GM12864 (cell line): ENCODE data around the gene INHBB.

Experiments
- DNase-seq: peaks from one replicate; pipeline ENCODE4 v3.0.0-alpha.2; 2011; ENCODE audit warnings: low read depth
- H3K4me3 ChIP-seq: 2 replicates; pipeline ENCODE4 v1.5.1; 2011; ENCODE audit warnings: mild to moderate bottlenecking, low read depth, low read length, control low read depth
- TF ChIP-seq, protein P1 (sequence below): IDR thresholded peaks from 2 replicates; pipeline ENCODE4 v1.5.1; 2011; ENCODE audit warnings: low read depth, mild to moderate bottlenecking, moderate library complexity, low read length, control low read depth, inconsistent platforms; ENCODE audit errors: missing control alignments

Gene INHBB

DNA sequence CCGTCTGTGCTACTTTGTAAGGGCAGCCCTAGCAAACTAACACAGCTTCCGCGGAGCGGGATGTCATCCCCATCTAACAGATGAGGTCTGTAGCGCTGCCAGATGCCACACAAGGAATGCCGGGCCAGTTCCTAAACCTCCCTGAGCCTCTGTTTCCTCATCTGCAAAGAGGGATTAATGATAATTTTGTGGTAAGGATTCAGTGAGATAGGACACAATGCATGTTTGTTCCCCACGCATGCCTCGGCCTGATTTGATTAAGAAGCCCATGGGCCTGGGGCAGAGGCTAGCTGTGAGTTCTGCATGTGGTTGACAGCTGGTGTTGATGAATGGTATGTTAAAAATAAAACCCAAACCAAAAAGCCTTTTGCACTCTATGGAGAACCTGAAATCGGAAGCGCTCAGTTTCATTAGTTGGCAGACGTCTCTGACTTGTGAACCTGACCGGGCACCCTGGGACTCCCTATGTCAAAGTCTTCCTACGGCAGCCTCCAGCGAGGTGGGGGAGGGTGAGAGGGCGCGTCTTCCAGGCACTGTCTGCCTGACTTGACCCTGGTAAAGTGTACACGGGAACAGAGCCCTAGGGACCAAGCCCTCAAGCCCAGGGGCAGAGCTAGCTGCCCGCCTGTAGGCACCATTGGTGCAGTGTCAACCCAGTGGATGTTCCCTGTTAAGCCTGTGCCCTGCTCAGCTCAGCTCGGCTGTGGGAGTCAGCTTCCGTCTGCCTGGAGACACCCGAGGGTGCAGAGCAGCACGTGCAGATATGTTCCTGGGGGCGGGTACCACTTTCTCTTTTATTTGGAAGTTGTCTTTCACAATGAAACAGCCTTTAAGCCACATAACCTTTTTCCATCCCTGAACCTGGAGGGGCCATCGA lies 14.8 kb upstream of the INHBB start:
- H3K4me3 ChIP-seq: no peak overlapping the region
- no peak for DNase-seq
- TF ChIP-seq, protein P1, sequence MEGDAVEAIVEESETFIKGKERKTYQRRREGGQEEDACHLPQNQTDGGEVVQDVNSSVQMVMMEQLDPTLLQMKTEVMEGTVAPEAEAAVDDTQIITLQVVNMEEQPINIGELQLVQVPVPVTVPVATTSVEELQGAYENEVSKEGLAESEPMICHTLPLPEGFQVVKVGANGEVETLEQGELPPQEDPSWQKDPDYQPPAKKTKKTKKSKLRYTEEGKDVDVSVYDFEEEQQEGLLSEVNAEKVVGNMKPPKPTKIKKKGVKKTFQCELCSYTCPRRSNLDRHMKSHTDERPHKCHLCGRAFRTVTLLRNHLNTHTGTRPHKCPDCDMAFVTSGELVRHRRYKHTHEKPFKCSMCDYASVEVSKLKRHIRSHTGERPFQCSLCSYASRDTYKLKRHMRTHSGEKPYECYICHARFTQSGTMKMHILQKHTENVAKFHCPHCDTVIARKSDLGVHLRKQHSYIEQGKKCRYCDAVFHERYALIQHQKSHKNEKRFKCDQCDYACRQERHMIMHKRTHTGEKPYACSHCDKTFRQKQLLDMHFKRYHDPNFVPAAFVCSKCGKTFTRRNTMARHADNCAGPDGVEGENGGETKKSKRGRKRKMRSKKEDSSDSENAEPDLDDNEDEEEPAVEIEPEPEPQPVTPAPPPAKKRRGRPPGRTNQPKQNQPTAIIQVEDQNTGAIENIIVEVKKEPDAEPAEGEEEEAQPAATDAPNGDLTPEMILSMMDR: no peak

DNA sequence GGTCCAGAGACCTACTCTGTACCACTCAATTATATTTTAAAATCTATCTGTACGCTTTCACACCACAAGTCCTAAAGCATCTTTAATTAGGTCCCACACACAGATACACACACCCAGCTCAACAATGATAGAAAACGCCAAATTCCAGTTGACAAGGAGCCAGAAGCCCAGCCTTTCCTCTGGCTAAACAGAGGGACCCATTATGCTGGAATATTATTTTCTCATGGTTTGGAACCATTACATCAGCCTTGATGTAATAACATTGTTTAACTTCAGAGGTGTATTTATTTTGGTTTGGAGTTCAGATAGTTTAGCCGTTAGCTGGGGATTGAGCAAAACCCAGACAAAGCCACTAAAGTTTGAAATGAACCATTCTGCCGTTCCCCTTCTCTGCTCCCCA lies 14.0 kb upstream of the INHBB start:
- no peak for DNase-seq
- no peak overlapping the region for H3K4me3 ChIP-seq
- TF ChIP-seq, protein P1: no peak

DNA sequence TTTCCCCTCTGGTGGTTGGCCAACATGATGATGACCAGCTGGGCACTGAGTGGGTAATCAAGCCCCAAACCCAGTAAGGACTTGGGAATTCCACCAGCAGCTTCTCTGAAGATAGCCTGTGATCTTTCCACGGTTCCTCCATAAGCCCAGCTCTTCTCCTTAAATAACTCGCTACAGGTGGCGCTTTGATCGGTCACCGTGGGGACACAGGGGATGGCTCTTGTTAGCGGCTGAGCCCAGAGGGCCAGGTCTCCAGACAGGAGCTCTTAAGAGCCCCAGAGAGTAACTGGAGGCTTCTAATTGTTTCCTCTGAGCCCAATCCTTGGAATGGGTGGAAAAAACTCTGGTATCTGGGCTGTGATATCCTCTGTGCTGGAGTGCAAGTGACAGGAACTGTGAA lies 13.6 kb upstream of the INHBB start:
- no peak for DNase-seq
- H3K4me3 ChIP-seq: no peak overlapping the region
- TF ChIP-seq, protein P1: no peak

DNA sequence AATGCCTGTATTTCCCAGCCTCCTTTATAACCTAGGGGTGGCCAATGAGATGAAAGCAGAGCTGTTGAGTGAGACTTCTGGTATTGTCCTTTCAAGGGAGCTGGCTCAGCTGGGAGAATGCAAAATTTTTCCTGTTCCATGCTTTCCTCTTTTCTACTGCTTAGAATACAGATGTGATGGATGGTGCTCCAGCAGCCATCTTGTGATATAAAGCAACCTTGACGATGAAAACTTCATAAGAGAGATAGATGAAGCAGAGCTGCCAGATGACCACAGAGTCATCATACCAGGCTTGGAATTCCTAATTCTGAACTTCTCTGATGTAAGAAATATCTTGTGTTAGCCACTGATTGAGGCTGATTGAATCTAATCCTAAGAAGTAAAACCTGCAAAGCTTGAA lies 11.9 kb upstream of the INHBB start:
- DNase-seq: no peak
- no peak overlapping the region for H3K4me3 ChIP-seq
- TF ChIP-seq, protein P1: no peak

DNA sequence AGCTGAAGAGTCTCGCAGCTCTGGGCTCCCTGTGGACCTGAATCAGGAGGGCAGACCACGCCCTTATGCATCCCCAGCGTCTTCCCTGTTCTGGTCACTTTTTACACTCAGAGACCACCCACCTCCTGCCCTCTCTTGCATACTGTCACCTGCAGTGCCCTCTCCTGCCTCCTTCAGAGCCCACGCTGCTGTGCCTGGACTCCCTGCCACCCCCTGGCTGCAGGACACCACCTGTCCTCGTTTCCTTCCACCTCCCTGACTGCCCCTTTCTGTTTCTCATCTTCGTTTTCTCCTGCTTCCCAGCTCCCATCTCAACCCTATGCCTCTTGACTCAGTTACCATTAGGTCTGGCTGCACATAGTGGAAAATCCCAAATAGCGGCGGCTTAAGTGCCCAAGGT lies 9.2 kb upstream of the INHBB start:
- DNase-seq: no peak

DNA sequence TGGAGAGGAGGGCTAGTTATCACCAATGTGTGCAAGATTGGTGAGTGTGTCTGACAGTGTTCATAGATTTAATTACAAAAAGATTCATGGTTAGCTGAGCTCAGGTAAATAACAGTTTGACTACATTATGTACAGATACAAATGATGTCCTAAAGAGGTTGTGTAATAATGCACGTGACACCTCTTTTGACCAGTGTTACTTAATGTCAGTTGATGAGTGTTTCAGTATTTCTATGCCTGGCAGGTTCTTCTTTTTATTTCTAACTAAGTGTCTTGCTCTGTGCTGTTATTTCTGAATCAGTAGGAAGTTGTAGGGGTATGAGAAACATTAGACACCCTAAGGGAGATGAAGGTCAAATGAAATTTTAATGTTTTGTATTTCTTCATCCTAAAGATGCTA lies 7.9 kb upstream of the INHBB start:
- H3K4me3 ChIP-seq: no peak overlapping the region
- TF ChIP-seq, protein P1: no peak
- no peak for DNase-seq

More for the DNA sequence above, 9.2 kb upstream of the INHBB start:
- no peak overlapping the region for H3K4me3 ChIP-seq
- TF ChIP-seq, protein P1: no peak

DNA sequence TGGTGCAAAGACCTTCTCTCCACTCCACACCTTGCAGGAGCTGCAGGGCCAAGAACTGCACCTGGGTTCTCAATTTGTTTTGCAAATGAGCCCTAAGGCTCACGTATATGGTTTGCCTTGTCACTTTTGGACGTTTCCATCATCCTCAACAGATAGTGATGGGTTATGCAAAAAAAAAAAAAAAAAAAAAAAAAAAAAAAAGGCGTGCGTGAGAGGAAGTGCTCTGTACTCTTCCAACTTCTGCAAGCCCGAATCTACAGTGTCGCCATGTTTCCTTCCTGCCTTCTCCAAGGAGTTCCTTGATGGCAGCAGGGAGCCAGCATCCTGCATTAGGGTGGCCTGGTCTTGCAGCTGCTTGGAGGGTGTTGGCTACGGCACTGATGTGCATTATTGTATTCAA lies 4.0 kb upstream of the INHBB start:
- TF ChIP-seq, protein P1: no peak
- H3K4me3 ChIP-seq: no peak overlapping the region
- DNase-seq: no peak
